GM21723 (cell line): ENCODE data around the gene EDDM13.
"Not testable (repeated sequence)": the region's sequence is repeated elsewhere in the genome, so short reads cannot be mapped to it uniquely, and the experiment has no call there.

Source experiments
- ATAC-seq: cut with Tn5 transposase; IDR thresholded peaks from one replicate; pipeline ENCODE4 v1.9.1; 2021; ENCODE audit warnings: mild to moderate bottlenecking, moderate library complexity; ENCODE audit not compliant: unreplicated experiment

EDDM13 gene

DNA sequence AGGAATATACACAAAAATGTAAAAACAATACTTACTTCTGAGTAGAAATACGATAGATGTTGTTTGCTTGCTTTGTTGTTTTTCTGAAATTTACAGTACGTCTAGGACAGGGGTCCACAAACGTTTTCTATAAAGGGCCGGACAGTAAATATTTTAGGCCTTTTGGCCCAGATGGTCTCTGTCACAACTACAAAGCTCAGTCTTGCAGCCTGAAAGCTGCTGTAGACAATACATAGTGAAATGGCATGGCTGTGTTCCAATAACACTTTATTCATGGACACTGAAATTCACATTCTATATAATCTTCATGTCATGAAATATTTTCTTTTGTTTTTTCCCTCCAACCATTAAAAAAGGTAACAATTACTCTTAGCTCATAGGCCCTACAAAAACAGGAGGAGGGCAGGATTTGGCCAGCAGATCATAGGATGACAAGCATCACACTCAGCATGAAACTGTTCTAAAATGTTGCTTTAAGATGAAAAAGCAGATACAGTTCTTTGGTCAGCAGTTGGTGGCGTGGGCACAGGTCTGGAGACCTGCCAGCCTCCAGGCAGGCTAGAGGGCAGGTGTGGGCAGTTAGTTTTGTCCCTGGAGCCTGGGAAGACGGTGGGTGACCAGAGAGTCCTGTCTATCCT, at the start of gene EDDM13:
EDDM13 (plus strand) TSS at position 588 of the 638 bp plus-strand sequence. CDS start 87 bp downstream, outside the sequence.
- no peak for ATAC-seq

GRCh38 chr19:56222901-56223300, 49.6 kb upstream of the EDDM13 start:
- no peak for ATAC-seq

- ATAC-seq, result no peak
These were observed 49.1 kb upstream of the EDDM13 start for GRCh38 chr19:56223481-56223880.

GRCh38 chr19:56245121-56245740, 27.3 kb upstream of the EDDM13 start:
- no peak for ATAC-seq

- ATAC-seq, result not testable (repeated sequence)
These were observed 26.8 kb upstream of the EDDM13 start for GRCh38 chr19:56245764-56246163.

DNA sequence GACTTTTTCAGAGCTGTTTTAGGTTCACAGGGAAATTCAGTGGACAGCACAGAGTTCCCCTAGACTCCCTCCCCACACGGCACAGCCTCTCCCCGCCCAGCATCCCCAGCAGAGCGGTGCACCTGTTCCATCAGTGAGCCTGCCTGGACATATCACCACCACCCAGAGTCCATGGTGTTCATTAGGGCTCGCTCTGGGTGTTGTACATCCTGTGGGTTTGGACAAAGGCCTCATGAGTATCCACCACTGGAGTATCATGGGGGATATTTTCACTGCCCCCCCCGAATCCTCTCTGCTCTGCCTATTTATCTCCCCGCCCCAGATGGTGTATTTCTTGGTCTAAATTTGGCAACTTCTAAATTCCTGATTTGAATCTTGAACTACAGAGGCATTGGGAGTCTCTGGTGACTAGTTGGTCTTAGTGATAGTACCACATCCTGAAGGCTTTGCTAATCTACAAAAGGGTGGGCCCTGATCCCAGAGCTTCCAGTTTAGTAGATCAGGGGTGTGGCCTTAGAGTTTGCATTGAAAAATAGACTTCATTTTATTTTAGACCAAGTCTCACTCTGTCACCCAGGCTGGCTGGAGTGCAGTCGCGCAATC, 23.7 kb upstream of the EDDM13 start:
- not testable (repeated sequence) for ATAC-seq

GRCh38 chr19:56252699-56253422, 19.7 kb upstream of the EDDM13 start:
- ATAC-seq, result no peak

DNA sequence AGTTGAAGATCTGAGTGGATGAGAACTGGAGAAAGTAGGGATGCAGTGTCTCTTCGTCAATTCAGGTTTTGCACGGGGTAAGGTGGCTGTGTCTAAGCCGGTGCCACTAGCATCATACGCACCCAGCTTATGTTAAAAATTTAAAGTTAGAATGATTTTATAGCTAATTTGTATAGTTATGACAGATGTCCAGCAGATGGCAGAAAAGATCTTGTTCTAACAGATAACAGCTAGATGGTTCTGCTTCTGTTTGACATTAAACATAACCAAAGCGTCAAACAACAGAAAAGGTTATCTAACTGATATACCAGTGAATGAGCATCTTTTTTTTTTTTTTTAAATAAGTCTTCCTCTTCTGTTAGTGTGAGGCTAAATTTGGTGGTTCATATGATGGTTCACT, 18.8 kb upstream of the EDDM13 start:
- no peak for ATAC-seq

DNA sequence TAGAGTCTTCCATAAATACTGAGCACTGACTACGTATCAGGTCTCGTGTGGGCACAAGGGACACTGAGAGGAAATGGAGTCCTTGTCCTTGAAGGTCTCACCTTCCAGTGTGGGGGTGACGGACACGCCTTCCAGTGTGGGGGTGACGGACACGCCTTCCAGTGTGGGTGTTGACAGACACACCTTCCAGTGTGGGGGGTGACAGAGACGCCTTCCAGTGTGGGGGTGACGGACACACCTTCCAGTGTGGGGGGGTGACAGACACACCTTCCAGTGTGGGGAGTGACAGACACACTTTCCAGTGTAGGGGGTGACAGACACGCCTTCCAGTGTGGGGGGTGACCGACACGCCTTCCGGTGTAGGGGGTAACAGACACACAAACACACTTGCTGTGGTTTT, 14.3 kb upstream of the EDDM13 start:
- ATAC-seq, result no peak

- no peak for ATAC-seq
These were observed 11.4 kb upstream of the EDDM13 start for GRCh38 chr19:56261145-56261544.

- ATAC-seq, result not testable (repeated sequence)
These were observed 10.6 kb upstream of the EDDM13 start for GRCh38 chr19:56261932-56262331.

DNA sequence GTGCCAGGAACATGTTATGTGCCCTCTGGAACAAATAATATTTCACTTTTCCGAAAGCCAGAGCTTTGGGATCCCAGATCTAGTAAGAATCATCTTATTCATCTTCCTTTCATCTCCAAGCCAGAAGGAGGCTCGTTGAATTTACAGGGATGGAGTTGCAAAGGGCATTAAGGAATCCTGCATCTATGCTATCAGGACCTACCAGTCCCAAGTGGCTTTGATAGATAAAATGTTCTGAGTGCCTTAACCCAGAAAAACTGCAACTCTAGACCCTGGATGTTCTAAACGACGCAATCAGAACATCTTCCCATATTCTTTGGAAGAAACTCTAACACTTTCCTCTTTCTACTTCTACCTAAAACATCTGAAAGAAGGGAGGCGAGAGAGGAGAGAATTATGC, 9.2 kb upstream of the EDDM13 start:
- ATAC-seq, result no peak

- no peak for ATAC-seq
These were observed 6.5 kb upstream of the EDDM13 start for GRCh38 chr19:56266051-56266450.

DNA sequence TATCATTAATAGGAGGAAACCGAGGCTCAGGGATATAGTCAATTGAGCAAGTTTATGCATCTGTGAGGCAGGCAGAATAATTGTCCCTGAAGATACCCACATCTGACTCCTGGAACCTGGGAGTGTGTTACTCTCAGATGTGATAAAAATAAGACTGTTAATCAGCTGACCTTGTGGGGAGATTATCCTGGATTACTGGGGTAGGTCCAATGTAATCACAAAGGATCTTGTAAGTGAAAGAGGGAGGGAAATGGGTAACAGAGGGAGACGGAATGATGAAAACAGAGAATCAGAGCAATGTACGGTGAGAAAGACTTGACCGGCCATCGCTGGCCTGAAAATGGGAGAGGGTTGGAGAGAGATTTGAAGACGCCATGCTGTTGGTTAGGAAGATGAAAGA, 3.2 kb upstream of the EDDM13 start:
- no peak for ATAC-seq

- no peak for ATAC-seq
These were observed 1.9 kb upstream of the EDDM13 start for GRCh38 chr19:56270676-56271075.

DNA sequence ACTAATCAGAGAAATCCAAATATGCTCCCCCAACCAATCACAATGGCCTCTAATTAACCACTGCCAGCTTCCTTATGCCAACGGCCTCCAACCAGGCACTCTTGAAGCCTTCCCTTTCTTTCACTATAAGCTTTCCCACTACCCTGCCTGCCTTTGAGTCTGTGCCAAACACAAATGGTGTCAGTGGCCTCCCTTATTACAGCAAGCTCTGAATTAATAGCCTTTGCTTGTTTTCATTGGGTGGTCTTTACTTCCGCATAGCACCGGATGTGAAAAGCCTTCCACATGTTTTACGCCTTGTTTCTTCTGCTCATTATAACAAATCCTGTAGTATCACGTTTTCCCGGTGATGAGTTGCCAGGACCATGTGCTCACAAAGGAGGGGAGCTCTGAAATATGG, 1.4 kb upstream of the EDDM13 start:
- no peak for ATAC-seq

- ATAC-seq, result no peak
These were observed 1.1 kb downstream of the EDDM13 start for GRCh38 chr19:56273563-56274117.

DNA sequence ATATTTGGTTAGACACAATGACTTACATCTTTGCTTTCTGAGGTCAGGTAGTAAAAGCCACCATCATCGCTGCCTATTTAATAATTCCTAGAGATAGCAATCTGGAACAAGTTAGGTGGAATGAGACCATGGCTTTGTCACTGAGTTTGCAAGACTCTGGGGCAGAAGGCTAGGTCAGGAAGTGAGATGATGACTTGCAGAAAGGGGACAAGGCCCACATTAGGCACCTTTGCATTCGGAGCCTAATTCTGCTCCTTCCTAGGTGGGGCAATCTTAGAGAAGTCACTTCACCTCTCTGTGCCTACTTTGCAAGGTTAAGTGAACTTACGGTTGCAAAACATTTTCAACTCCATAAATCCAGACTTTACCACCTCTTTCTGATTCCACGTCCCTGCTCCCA, 10.3 kb downstream of the EDDM13 start:
- no peak for ATAC-seq

DNA sequence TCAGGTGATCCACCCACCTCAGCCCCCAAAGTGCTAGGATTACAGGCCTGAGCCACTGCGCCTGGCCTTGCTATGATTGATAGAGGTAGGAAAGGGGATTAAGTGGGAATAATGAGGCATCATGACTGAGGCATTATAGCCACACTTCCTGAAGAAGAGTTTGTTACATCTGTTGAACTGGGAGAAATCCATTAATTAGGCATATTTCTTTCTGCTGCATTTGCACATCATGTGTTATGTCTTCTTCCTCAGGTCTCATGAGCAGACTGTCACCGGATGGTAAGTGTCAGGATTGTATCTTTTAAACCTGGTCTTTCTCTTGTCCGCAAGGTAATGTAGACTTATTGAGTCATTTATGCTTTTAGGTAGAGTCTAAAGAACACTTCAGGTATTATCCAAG, 12.2 kb downstream of the EDDM13 start:
- no peak for ATAC-seq

- ATAC-seq, result no peak
These were observed 17.6 kb downstream of the EDDM13 start for GRCh38 chr19:56290104-56290503.

GRCh38 chr19:56291867-56292266, 19.3 kb downstream of the EDDM13 start:
- no peak for ATAC-seq
